ENCODE measurements around the gene GSTCD. TPM values are rescaled to one million over a fixed set of nuclear protein-coding genes. Genes with fewer than 3 reads are reported as not detected.

GSTCD gene
- total RNA-seq, 2 experiments from 2014 or later, result 20.2 to 22.3 TPM

DNA sequence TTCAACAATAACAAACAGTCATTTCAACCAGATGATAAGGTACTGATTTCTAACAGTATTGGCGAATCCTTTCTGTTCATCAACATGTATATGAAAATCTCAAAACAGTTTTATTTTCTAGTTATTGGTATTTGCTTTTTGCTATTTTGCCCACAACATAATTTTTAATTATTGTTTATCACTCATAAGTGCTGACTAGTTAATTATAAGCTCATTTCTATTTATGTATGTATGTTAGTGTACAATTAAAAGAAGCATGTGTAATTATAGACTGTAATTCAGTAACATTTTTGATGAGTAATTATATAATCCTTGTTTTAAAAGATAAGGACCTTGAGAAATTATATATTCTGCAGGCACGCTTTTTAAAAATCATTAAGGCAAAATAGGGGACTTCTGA is 119.5 kb downstream of the GSTCD start:
- peaks cover 7% of the 10 kb centered on the region; the same call in 1 of the 2 replicates for H3K36me3 ChIP-seq (ENCODE audit: insufficient read depth, low read length)
- TF ChIP-seq, protein P1, sequence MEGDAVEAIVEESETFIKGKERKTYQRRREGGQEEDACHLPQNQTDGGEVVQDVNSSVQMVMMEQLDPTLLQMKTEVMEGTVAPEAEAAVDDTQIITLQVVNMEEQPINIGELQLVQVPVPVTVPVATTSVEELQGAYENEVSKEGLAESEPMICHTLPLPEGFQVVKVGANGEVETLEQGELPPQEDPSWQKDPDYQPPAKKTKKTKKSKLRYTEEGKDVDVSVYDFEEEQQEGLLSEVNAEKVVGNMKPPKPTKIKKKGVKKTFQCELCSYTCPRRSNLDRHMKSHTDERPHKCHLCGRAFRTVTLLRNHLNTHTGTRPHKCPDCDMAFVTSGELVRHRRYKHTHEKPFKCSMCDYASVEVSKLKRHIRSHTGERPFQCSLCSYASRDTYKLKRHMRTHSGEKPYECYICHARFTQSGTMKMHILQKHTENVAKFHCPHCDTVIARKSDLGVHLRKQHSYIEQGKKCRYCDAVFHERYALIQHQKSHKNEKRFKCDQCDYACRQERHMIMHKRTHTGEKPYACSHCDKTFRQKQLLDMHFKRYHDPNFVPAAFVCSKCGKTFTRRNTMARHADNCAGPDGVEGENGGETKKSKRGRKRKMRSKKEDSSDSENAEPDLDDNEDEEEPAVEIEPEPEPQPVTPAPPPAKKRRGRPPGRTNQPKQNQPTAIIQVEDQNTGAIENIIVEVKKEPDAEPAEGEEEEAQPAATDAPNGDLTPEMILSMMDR (conservative IDR thresholded peaks at IDR 0.05; ENCODE audit: low read length), result no peak
- no peak for TF ChIP-seq EZH2phosphoT487 (IDR thresholded peaks at IDR 0.05; ENCODE audit: borderline replicate concordance, low read depth, low read length)
- no TSS peak for BruUV-seq (replicated peaks)
- H3K9me3 ChIP-seq (ENCODE audit: low read length), result no peaks in the 10 kb centered on the region
- no peak overlapping the region for H3K27ac ChIP-seq (ENCODE audit: low read depth, low read length, poor library complexity, severe bottlenecking)
- no peak overlapping the region for H3K4me2 ChIP-seq (ENCODE audit: low read length)
- ChIA-PET CTCF (ENCODE audit: unreplicated experiment) (no interaction called here), POLR2A (no interaction called here)
- no peak overlapping the region for H2AFZ ChIP-seq (ENCODE audit: low read length)
- H3K79me2 ChIP-seq (ENCODE audit: insufficient read depth, low read depth, low read length), result no peaks in the 10 kb centered on the region
- H4K20me1 ChIP-seq (ENCODE audit: insufficient read depth, low read length), result no peaks in the 10 kb centered on the region
- H3K9me2 ChIP-seq (ENCODE audit: insufficient read depth, low read length), result no peaks in the 10 kb centered on the region
- H3K4me3 ChIP-seq (ENCODE audit: low read depth, low read length, poor library complexity, severe bottlenecking), result no peak overlapping the region
- DNase-seq (ENCODE audit: low spot score), result no peak
- intact Hi-C loops (cut with micrococcal nuclease; ENCODE audit: unreplicated experiment), result no loop called here
- no peaks in the 10 kb centered on the region for H3K4me1 ChIP-seq (ENCODE audit: insufficient read depth, low read length, poor library complexity, severe bottlenecking)

DNA sequence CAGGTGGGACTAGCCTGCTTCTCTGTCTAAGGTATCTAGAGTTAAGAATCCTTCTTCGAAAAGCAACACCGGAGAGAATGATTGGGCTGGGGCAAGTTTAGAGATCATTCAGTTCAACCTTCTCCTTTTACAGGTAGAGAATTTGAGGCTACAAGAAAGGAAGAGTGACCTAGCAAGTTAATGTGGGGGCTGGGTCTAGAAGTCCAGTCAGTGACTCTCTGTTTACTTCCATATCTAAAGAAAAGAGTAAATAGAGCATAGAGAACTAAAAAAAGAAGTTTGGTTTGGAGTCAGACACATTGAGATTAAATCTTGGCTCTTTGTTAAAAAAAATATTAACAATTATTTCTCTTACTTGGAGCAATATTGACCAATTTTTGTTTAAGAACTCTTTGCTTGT is 122.6 kb downstream of the GSTCD start:
- peaks cover 13% of the 10 kb centered on the region for H3K36me3 ChIP-seq (ENCODE audit: insufficient read depth, low read length)
- no peaks in the 10 kb centered on the region for H3K79me2 ChIP-seq (ENCODE audit: insufficient read depth, low read depth, low read length)
- no peak for TF ChIP-seq EZH2phosphoT487 (IDR thresholded peaks at IDR 0.05; ENCODE audit: borderline replicate concordance, low read depth, low read length)
- TF ChIP-seq, protein P1 (conservative IDR thresholded peaks at IDR 0.05; ENCODE audit: low read length), result no peak
- no TSS peak for BruUV-seq (replicated peaks)
- no peak overlapping the region for H3K27ac ChIP-seq (ENCODE audit: low read depth, low read length, poor library complexity, severe bottlenecking)
- no peaks in the 10 kb centered on the region for H4K20me1 ChIP-seq (ENCODE audit: insufficient read depth, low read length)
- no peak for DNase-seq (ENCODE audit: low spot score)
- no peaks in the 10 kb centered on the region for H3K9me2 ChIP-seq (ENCODE audit: insufficient read depth, low read length)
- H3K9me3 ChIP-seq (ENCODE audit: low read length), result no peaks in the 10 kb centered on the region
- ChIA-PET POLR2A (no interaction called here), CTCF (ENCODE audit: unreplicated experiment) (no interaction called here)
- intact Hi-C loops (cut with micrococcal nuclease; ENCODE audit: unreplicated experiment), result no loop called here
- H3K4me1 ChIP-seq (ENCODE audit: insufficient read depth, low read length, poor library complexity, severe bottlenecking), result no peaks in the 10 kb centered on the region
- no peak overlapping the region for H2AFZ ChIP-seq (ENCODE audit: low read length)
- no peak overlapping the region for H3K4me2 ChIP-seq (ENCODE audit: low read length)
- H3K4me3 ChIP-seq (ENCODE audit: low read depth, low read length, poor library complexity, severe bottlenecking), result no peak overlapping the region

DNA sequence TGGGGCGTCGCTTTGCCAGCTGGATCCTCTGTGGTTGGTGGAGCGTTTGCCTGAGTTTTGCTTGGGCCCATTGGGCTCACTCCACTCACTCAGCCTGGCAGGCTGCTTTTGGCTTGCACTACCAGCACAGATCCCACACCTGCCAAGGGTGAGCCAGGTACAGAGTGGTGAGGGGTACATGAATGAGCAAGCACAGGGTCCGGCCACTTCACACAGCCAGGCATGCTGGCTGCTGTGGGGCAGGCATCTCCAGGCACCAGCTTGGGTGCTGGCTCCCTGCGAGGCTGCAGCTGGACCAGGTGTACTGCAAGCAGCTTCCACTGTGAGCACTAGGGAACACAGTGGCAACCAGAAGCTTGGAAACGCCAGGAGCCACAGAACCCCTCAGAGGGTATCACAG is 126.6 kb downstream of the GSTCD start:
- Histone ChIP-seq H2AFZ (ENCODE audit: low read length) (no peak overlapping the region), H3K36me3 (ENCODE audit: insufficient read depth, low read length) (peaks cover 8% of the 10 kb centered on the region; the same call in 1 of the 2 replicates), H3K27ac (ENCODE audit: low read depth, low read length, poor library complexity, severe bottlenecking) (no peak overlapping the region), H3K9me3 (ENCODE audit: low read length) (no peaks in the 10 kb centered on the region), H3K4me2 (ENCODE audit: low read length) (no peak overlapping the region), H3K9me2 (ENCODE audit: insufficient read depth, low read length) (no peaks in the 10 kb centered on the region), H3K79me2 (ENCODE audit: insufficient read depth, low read depth, low read length) (no peaks in the 10 kb centered on the region), H3K4me3 (ENCODE audit: low read depth, low read length, poor library complexity, severe bottlenecking) (no peak overlapping the region), H4K20me1 (ENCODE audit: insufficient read depth, low read length) (no peaks in the 10 kb centered on the region), H3K4me1 (ENCODE audit: insufficient read depth, low read length, poor library complexity, severe bottlenecking) (no peaks in the 10 kb centered on the region)
- TF ChIP-seq EZH2phosphoT487 (IDR thresholded peaks at IDR 0.05; ENCODE audit: borderline replicate concordance, low read depth, low read length), result no peak
- TF ChIP-seq, protein P1 (conservative IDR thresholded peaks at IDR 0.05; ENCODE audit: low read length), result no peak
- intact Hi-C loops (cut with micrococcal nuclease; ENCODE audit: unreplicated experiment), result no loop called here
- POLR2A ChIA-PET, result interaction anchor here (0.5 kb wide), 1 partner anchor 1639 kb away, joined by 3 read pairs; no protein-coding TSS in a partner anchor
- BruUV-seq (replicated peaks), result no TSS peak
- CTCF ChIA-PET (ENCODE audit: unreplicated experiment), result no interaction called here
- DNase-seq (ENCODE audit: low spot score), result no peak

Data from OCI-LY7 (cell line).